Endothelial cell (in vitro differentiated cells): Measurements from ENCODE around the gene CCDC157. TPM values are rescaled to one million over a fixed set of nuclear protein-coding genes. Genes with fewer than 3 reads are reported as not detected.

ENCODE experiments used
- DNase-seq: peaks from one replicate; pipeline ENCODE4 v3.0.0; 2021; ENCODE audit warnings: low spot score
- H3K27ac Mint-ChIP-seq: one replicate; pipeline ENCODE4 v1.8.0; 2021; ENCODE audit warnings: mixed read lengths, inconsistent platforms; ENCODE audit not compliant: unreplicated experiment
- H3K27me3 Mint-ChIP-seq: one replicate; pipeline ENCODE4 v1.8.0; 2021; ENCODE audit warnings: mild to moderate bottlenecking, moderate library complexity, mixed read lengths, inconsistent platforms; ENCODE audit not compliant: unreplicated experiment
- H3K36me3 Mint-ChIP-seq: one replicate; pipeline ENCODE4 v1.8.0; 2021; ENCODE audit warnings: mild to moderate bottlenecking, low read depth, mixed read lengths, inconsistent platforms; ENCODE audit not compliant: unreplicated experiment
- H3K4me1 Mint-ChIP-seq: one replicate; pipeline ENCODE4 v1.8.0; 2021; ENCODE audit warnings: mild to moderate bottlenecking, mixed read lengths, inconsistent platforms; ENCODE audit not compliant: unreplicated experiment
- H3K4me3 Mint-ChIP-seq: one replicate; pipeline ENCODE4 v1.8.0; 2021; ENCODE audit warnings: mild to moderate bottlenecking, mixed read lengths, inconsistent platforms; ENCODE audit not compliant: unreplicated experiment
- H3K9me3 Mint-ChIP-seq: one replicate; pipeline ENCODE4 v1.8.0; 2021; ENCODE audit warnings: mixed read lengths, inconsistent platforms; ENCODE audit not compliant: unreplicated experiment
- total RNA-seq: library from RNA; stranded (reverse); fragmentation: NEBNext Ultra II Directional; extraction: Animal tissue kit (Norgen Biotek cat#: 25700); gene quantifications from one replicate; pipeline ENCODE4 v1.2.1, GENCODE V29; 2021; ENCODE audit not compliant: unreplicated experiment
- TF ChIP-seq, protein P1 (sequence below): fragments of 200-600 bp; sonication (generic); IDR thresholded peaks from one replicate; pipeline ENCODE4 v1.5.0; 2021; ENCODE audit warnings: antibody characterized with exemption; ENCODE audit not compliant: unreplicated experiment

The CCDC157 gene
- total RNA-seq, 1 donor from 2014 or later: 3.3 TPM

DNA sequence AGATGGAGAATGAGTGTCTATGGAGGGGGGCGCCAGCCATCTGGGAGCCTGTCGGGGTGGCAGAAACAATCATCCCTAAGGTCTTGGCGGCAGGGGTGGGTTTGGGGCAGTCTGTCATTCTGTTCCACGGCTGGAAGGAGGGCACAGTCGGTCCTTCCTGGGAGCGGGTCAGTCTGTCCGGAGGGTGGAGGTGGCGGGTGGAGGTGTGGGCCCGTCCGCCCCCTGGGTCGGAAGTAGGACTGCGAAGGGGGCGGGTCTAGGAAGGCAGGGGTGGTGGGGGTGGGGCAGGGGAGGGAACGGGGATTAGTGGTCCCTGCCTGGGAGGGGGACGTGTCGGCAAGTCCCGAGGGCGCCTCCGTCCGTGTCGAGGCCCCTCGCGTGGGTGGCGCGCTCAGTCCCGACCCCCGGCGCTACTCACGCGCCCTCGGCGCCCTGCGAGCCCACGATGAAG is 30.5 kb upstream of the CCDC157 start:
- DNase-seq: no peak
- no peaks in the 10 kb centered on the region for H3K9me3 Mint-ChIP-seq
- H3K27ac Mint-ChIP-seq: no peak overlapping the region
- H3K27me3 Mint-ChIP-seq: peaks cover 7% of the 10 kb centered on the region
- peak overlapping the region; percentile 84 for H3K4me3 Mint-ChIP-seq
- H3K4me1 Mint-ChIP-seq: peaks cover 14% of the 10 kb centered on the region
- H3K36me3 Mint-ChIP-seq: peaks cover 13% of the 10 kb centered on the region
- TF ChIP-seq, protein P1, sequence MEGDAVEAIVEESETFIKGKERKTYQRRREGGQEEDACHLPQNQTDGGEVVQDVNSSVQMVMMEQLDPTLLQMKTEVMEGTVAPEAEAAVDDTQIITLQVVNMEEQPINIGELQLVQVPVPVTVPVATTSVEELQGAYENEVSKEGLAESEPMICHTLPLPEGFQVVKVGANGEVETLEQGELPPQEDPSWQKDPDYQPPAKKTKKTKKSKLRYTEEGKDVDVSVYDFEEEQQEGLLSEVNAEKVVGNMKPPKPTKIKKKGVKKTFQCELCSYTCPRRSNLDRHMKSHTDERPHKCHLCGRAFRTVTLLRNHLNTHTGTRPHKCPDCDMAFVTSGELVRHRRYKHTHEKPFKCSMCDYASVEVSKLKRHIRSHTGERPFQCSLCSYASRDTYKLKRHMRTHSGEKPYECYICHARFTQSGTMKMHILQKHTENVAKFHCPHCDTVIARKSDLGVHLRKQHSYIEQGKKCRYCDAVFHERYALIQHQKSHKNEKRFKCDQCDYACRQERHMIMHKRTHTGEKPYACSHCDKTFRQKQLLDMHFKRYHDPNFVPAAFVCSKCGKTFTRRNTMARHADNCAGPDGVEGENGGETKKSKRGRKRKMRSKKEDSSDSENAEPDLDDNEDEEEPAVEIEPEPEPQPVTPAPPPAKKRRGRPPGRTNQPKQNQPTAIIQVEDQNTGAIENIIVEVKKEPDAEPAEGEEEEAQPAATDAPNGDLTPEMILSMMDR: no peak

GRCh38 chr22:30326706-30327362 is 30.0 kb upstream of the CCDC157 start, which contains the start of gene TBC1D10A:
Gene TBC1D10A, minus strand, starts transcription at chr22:30326941. Its CDS starts 60 bp downstream, at chr22:30326881.
- H3K4me1 Mint-ChIP-seq: peaks cover 14% of the 10 kb centered on the region
- peak within 1 kb of the TSS; percentile 70 for H3K27ac Mint-ChIP-seq
- peaks cover 13% of the 10 kb centered on the region for H3K36me3 Mint-ChIP-seq
- peak within 1 kb of the TSS; percentile 85 for H3K4me3 Mint-ChIP-seq
- DNase-seq: peak; percentile 85
- peaks cover 7% of the 10 kb centered on the region for H3K27me3 Mint-ChIP-seq
- H3K9me3 Mint-ChIP-seq: no peaks in the 10 kb centered on the region
- TF ChIP-seq, protein P1: no peak

GRCh38 chr22:30327864-30328345 is 28.9 kb upstream of the CCDC157 start:
- TF ChIP-seq, protein P1: no peak
- Mint-ChIP-seq H3K27me3 (peaks cover 7% of the 10 kb centered on the region), H3K4me3 (peak overlapping the region; percentile 85), H3K9me3 (no peaks in the 10 kb centered on the region), H3K4me1 (peaks cover 14% of the 10 kb centered on the region), H3K27ac (no peak overlapping the region), H3K36me3 (peaks cover 16% of the 10 kb centered on the region)
- no peak for DNase-seq

GRCh38 chr22:30328466-30329049 is 28.2 kb upstream of the CCDC157 start:
- TF ChIP-seq, protein P1: no peak
- Mint-ChIP-seq H3K27me3 (peaks cover 7% of the 10 kb centered on the region), H3K9me3 (no peaks in the 10 kb centered on the region), H3K27ac (no peak overlapping the region), H3K4me1 (peaks cover 14% of the 10 kb centered on the region), H3K36me3 (peaks cover 12% of the 10 kb centered on the region), H3K4me3 (no peak overlapping the region)
- DNase-seq: no peak

DNA sequence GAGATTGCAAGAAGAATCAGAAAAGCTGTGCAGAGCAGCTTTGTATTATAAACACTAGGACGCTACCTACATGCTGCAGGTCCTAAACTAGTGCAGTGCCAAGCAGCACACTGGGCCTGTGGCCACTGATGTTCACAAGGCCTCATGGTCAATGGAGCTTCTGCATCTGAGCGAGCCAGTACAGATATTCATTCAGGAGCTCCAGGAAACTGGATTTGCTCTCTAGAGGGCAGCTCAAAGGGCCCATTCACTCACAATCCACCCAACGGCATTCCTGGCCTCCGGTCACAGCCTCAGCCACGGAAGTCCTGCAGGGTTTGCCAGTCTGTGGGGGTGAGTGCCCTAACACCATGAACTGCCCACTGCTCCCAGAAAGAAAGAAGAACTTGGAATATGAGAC is 24.3 kb upstream of the CCDC157 start:
- Mint-ChIP-seq H3K27ac (no peak overlapping the region), H3K4me1 (no peaks in the 10 kb centered on the region), H3K27me3 (peaks cover under 1% of the 10 kb centered on the region), H3K36me3 (peaks cover 36% of the 10 kb centered on the region), H3K9me3 (no peaks in the 10 kb centered on the region), H3K4me3 (no peak overlapping the region)
- no peak for DNase-seq
- TF ChIP-seq, protein P1: no peak
